ENCODE results near the gene CARMIL3.

Gene CARMIL3

DNA sequence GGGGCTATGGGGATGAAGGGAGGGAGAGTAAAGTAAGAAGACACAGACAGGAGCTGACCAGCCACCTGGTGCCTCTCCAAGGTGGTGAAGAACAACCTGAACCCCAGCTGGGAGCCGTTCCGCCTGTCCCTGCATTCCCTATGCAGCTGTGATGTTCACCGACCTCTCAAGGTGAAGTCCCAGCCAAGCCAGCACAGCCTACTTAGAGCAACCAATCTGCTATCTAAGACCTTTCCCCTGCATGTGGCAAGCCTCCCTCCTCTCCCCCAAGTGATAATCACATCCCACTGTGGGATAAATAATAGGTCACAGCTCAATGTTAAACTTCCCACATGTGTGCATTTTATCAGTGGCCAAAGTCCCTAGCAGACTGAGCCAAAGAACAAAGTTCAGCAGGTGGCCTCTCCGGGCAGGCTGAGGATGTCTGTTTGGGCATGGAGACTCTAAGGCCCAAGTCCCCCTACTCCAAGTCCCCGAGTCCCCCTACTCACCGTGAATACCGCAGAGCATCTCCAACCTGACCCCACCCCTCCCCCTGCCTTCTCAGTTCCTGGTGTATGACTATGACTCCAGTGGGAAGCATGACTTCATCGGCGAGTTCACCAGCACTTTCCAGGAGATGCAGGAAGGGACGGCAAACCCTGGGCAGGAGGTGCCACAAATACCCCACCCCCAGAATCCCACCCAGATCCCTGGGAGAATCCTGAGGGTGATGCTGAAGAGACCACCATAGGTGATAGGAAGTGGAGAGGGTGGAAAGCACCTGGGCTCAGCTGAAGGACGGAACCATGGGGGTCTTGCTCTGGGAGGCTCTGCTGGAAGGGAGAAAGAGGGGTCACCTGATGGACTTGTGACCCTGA lies 23.0 kb downstream of the CARMIL3 start:
- H3K4me3 ChIP-seq (ENCODE audit: low read depth, low read length): no peak overlapping the region

DNA sequence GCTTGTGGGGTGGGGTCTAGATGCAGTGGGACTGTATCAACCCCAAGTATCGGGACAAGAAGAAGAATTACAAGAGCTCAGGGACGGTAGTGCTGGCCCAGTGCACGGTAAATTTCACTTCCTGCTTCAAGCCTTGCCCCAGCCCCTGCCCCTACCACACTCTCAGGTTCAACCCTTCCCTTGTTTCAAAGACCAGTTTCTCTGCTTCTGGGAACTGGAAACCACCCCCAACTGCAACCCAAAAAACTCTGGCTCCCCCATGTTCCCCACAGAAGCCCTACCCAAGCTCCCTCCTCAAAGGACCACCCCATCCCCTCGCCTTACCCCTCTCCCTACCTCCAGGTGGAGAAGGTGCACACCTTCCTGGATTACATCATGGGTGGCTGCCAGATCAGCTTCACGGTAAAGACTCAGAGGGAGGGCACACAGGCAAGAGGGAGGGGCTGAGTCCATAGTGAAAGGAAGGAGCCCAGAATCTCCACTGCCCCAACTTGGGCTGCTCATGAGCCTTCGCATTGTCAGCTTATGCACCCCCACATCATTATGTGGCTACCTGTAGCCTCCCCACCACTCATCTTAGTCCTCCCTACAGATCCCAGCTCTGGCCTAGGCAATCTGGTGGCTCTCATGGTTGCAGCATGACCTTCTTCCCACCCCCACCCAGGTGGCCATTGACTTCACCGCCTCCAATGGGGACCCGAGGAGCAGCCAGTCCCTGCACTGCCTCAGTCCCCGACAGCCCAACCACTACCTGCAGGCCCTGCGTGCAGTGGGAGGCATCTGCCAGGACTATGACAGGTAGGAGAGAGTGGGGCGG lies 23.9 kb downstream of the CARMIL3 start:
- no peak overlapping the region for H3K4me3 ChIP-seq (ENCODE audit: low read depth, low read length)

DNA sequence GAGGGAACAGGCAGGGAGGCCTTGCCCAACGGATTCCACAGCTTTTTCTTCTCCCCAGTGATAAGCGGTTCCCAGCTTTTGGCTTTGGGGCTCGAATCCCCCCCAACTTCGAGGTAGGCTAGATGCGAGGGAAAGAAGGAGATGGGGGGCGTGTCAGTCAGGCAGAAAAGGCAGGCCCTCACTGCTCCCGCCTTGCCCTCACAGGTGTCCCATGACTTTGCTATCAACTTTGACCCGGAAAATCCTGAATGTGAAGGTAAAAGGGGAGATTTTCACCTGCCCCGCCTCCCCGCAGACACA lies 24.4 kb downstream of the CARMIL3 start:
- no peak overlapping the region for H3K4me3 ChIP-seq (ENCODE audit: low read depth, low read length)

DNA sequence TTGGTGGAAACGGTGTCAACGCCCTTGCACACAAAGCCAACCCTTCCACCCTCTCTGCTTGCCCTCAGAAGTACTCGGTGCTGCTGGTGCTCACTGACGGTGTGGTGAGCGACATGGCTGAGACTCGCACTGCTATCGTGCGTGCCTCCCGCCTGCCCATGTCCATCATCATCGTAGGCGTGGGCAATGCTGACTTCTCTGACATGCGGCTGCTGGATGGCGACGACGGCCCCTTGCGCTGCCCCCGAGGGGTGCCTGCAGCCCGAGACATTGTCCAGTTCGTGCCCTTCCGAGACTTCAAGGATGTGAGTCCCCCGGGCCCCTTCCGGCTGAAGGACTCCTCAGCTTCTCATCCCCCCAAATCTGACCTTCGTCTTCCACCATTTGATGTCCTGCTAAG lies 25.3 kb downstream of the CARMIL3 start:
- no peak overlapping the region for H3K4me3 ChIP-seq (ENCODE audit: low read depth, low read length)

DNA sequence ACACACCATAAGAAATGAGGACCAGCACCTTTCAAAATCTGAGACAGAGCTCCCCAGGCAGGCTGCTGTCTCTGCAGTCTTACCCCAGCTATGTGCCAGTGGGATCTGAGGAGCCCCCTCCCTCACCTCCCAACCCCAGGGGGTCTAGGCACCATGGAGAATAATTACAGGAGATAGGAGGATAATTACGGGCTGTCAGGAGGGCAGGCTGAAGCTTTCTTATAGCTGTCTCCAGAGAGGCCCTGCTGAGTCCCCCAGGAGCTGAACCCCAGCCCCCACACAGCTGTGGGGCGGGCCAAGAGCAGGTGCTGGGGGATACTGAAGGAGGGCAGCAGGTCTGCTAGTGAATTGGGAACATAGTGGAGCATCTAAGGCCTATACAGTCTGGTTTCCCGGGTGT lies 26.3 kb downstream of the CARMIL3 start:
- H3K4me3 ChIP-seq (ENCODE audit: low read depth, low read length): no peak overlapping the region

DNA sequence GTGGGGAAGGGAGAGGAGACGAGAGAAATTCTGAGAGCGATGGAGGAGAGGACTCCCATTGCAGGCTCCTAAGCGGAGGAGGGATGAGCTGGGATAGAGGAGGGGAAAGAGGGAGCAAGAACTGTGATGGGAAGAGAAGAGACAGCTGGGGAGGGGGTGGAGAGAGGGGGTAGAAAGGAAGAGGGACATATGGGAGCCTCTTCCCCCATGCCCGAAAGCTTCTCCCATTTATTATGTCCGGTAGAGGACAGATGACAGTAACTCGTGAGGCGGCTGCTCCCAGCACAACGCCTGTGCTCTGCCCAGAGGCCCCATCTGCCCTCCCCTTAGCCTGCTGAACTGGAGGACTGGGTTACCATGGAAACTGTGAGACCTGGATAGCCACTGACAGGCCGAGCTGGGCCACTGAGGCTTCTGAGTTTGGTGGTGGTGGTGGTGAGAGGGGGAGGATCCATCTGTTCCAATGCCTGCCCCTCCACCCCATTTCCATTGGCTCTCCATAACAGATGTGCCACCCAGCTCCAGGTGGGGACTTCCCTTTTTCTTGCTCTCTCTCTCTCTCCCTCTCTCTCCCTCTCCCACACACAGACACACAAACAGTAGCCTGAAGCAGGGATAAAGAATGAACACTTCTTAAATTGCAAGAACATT lies 27.8 kb downstream of the CARMIL3 start:
- no peak overlapping the region for H3K4me3 ChIP-seq (ENCODE audit: low read depth, low read length)

DNA sequence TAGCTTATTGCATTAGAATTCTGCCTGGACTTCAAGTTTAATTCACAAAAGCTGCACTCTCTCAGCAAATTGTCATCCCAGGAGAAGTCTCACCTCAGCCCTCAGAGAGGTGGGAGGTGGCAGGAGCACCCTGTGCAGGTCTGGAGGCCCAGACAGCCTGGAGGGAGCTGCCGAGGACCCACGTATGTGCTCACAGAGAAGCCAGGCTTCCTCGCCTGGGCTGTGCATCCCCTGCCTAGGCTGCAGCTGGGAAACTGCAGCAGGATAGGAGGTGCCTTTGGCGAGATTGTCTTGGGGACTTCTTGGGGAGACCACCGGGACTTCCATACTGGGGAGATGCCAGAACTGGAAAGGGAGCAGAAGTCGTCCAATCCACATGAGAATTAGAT lies 28.3 kb downstream of the CARMIL3 start:
- H3K4me3 ChIP-seq (ENCODE audit: low read depth, low read length): no peak overlapping the region

DNA sequence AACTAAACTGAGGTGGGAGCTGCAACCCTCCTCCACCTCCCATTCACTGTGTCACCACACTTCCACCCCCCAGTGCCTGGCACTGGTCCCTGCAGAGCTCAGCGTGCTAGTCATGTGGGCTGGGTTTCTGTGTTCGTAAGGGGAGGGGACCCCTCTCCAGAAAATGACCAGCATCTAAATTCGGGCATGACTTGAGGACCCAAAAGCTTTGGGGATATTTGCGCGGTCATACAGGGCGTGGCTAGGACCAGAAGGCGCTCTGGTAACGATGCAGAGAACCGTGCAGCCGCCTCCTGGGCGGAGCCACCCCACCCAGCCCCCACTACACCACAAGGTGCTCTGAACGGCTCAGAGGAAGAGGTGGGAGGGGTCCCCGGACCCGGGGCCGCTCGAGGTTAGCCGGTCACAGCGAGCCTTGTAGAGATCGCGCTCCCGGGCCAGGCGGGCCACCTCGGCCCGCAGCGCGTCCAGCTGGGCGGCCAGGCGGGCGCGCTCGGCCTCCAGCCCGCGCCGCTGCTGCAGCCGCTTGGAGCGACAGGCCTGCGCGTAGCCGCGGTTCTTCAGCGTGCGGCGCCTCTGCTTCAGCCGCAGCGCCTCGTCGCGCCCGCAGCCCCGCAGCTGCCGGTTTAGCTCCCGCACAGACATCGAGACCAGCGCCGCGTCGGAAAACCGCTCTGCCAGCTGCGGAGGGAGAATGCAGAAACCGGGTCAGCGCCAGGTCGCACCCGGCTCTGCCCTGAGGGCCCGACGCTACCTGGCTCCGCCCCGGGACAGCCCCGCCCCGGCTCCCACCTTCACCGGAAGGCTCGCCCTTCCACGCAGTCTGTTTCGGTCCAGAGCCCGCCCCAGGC lies 29.3 kb downstream of the CARMIL3 start:
- peak overlapping the region; percentile 60 for H3K4me3 ChIP-seq (ENCODE audit: low read depth, low read length)

DNA sequence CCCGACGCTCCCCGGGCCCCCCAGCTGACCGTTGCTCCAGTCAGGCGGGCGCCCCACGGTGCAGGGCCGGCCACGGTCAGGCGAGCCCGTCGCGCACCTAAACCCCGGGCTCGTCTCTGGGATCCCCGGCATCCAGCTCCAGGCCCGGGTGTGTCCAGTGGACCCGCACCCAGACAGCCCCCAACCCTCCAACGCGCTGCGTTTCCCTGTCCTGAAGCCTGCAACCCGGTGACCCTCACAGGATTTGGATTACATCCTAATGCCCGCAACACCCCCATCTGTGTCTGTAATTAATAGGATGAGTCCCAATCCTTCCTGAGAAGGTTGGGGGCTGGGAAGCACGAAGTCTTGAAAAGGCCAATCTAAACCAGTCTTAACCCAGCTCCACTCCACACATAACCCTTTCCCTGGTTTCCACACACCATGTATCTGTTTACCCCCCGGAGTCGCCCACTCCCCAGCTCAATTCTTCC lies 30.0 kb downstream of the CARMIL3 start:
- H3K4me3 ChIP-seq (ENCODE audit: low read depth, low read length): peak overlapping the region; percentile 60

DNA sequence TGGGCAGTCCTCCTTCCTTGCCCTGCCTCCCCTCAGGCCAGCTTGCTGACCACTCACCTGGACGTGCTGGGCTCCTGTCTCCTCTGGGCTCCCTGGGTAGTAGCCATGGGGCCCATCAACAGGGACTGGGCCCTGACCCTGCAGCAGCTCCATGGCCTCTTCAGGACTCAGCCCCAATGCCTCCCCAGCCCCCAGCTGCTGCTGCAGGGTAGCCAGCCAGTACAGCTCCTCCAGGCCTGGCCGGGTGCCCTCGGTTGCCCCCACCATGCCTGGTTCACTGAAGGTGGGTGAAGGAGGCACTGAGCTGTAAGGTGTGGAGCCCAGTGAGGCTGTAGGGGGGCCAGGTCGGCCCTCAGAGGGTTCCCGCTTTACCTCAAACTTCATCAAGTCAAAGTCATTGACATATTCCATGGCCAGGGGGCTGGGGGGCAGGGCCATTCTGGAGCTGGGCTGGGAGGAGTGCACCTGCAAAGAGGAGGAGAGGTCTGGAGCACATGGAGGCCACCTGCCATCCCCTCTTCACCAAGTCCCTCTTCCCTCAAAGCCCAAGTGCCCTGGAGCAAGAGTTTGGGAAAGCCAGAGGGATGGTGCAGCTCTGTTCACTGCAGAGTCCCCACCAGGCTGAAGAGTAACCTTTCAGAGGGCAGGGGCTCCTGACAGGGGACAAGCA lies 30.7 kb downstream of the CARMIL3 start:
- H3K4me3 ChIP-seq (ENCODE audit: low read depth, low read length): no peak overlapping the region

DNA sequence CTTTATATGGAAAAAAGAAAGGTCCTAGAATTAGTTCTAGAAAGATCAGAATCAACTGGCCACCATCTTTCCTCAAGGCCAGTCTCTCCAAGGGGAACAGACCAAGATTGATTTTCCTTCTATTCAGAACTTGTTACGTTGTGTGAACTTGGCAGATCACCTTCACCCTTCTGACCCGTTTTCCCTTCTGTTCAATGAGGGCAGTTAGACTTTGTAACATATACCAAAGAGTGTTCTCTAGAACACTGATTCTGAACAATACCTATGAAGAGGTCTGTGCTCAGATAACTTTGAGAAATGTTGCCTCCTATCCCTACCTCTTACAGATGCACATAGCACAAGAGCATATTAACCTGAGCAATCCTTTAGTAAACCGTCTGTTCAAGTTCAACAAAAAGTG lies 31.7 kb downstream of the CARMIL3 start:
- H3K4me3 ChIP-seq (ENCODE audit: low read depth, low read length): no peak overlapping the region

DNA sequence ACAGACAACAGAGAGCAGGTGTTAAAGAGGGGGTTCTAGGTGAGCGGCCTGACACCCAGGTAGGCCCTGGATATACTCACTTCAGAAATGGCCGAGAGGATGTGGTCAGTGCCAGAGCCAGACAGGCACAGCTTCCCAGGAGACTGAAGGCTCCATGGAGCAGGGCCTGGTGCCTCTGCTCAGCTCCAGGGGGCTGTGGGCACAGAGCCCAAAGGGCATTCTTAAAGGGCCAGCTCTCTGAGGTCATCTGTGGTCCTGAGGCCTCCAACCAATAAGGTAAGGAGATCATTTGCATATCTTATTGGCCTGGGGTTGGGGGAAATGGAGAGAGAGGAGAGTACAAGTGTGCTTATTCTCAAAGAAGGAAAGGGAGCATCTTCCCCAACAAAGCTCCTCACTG lies 32.6 kb downstream of the CARMIL3 start:
- H3K4me3 ChIP-seq (ENCODE audit: low read depth, low read length): no peak overlapping the region

DNA sequence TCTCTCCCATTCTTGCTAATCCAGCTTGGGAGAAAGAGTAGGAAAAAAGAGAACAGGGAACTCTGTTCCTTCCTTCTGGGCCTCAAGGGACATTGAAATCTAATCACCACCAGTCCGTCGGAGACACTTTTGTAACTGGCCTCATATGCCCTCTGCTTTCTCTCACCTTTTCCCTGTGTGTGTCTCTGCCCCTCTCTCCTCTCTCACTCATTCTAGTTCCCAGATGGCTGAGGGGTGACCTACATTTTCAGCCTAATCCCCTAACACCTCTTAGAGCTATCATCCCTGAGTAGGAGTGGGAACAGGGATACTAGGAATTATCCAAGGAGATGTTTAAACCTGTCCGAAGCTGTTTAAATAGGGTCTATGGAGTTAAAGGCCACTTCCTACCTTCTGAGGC lies 33.4 kb downstream of the CARMIL3 start:
- H3K4me3 ChIP-seq (ENCODE audit: low read depth, low read length): no peak overlapping the region

DNA sequence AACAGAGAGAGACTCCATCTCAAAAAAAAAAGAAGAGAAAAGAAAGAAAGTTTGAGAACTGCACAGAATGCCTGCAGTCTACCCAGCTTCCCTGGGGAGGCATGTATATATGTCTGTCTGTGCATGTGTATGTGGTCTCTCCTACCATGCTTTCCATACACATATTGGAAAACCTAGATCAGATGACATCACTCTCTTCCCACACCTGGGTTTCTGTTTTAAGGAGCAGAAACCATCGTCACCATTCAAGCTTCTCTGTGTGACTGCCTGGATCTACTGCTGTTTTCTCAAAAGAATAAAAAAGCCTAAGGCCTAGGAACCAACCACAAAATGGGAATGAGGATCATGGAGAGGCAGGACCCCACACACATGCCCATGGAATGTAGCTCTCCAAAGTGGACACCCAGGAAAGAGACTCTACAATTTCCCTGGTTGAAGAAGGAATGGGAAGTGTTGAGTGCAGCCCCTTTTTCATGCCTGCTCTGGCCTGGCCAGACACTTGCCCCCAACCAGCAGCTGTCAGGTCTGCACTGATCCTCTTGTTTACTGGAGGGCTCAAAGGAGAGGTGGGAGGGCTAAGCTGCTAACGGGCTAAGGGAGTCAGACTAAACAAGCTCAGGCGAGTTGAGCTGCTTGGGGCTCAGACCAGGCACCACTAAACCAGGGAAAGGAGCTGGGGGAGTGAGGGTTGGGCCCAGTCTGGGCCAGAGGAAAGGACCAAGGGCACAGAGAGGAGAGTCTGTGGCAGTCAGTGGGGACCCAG lies 34.6 kb downstream of the CARMIL3 start:
- no peak overlapping the region for H3K4me3 ChIP-seq (ENCODE audit: low read depth, low read length)

DNA sequence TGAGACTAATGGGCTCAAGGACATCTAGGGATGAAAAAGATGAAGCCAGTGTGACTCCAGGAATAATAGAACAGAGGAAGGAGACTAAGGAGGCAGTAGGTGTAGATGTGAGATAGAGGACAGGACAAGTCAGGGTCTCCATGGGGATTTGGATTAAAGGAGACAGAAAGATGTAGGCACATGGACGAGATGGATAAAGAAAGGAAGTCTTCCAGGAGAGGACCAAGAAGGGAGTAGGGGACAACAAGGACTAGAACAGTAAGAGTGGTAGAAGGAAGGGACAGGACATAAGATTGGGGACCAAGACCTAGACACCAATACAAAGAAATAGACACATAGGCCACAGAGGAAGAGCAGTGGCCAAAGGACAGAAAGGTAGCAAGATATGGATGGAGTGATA lies 35.2 kb downstream of the CARMIL3 start:
- no peak overlapping the region for H3K4me3 ChIP-seq (ENCODE audit: low read depth, low read length)

DNA sequence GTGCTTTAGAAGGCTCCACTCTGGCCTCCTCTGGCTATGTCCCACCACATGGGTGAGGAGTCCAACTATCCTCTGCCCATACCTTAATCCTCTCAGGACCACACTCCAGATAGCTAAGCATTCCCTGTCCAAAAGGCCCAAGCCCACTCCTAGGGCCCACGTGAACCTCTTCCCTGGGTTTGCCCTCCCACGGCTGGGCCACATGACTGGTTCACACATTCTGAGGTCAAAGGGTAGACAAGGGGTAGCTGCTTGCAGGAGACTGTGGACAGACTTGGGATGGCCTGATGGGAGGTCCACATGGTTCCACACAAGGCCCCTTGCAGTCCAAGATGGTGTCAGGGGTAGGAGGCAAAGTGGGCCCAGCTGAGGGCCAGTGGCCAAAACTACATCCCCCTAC lies 36.3 kb downstream of the CARMIL3 start:
- H3K4me3 ChIP-seq (ENCODE audit: low read depth, low read length): no peak overlapping the region

DNA sequence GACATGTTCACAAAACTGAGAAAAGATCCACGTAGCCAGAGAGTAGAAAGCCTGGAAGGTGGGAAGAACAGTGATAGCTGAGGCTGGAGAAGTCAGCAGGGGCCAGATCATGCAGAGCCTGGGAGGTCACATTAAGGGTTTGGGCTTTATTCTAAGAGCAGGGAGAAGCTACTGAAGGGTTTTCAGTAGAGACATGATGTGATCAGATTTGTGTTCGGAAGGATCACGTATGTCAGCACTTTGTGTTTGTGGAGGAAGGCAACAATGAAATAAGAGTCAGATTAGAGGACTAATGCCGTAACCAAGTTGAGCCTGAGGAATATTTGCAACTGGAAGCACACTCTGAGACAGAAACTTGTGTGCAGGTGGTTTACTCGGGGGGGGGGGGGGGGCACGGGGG lies 38.1 kb downstream of the CARMIL3 start:
- no peak overlapping the region for H3K4me3 ChIP-seq (ENCODE audit: low read depth, low read length)

DNA sequence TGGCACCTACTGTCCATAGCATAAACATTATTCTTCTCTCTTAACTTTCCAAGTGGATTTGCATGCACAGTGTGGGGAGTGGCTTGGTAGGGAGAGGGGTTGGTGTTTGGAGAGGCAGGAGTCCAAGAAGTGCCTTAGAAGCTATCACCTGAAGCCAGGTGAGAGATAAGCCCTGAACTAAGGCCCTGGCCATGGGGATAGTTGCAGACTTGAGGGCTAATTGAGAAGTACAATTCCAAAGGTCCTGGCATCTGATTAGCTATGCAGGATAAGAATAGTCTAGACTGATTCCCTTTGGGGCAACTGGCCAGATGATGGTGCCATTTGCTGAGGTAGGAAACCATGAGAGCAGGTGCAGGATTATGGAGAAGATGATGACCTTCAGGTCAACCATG lies 40.3 kb downstream of the CARMIL3 start:
- H3K4me3 ChIP-seq (ENCODE audit: low read depth, low read length): no peak overlapping the region

DNA sequence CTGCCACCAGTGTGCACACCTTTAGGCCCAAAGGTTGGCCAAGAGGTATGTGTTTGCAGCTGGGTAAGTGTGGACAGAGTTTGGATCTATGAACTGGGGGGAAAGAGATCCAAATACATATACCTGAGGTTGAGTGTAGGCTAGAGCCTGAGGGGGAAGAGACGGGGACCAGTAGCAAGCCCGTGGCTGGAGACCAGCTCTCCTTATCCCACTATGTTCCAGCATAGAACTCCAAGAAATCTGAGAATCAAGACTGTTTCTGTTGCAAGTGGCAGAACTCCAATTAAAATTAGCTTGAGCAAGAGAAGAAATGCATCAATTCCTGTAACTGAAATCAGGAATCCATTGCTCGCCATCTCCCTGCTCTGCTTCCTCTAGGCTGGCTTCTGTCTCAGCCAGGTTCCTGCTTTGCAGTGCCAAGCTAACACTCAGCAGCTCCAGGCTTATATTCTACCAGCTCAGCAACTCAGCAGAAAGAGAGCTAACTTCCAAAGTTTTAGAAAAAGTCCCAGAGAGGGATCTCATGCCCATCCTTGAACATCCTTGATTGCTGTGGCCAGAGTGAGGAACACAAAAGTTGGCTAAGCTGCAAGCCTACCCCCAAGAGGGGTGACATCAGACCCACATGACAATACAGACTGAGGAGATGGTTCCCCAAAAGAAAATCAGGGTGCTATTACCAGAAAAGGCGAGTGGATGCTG lies 40.8 kb downstream of the CARMIL3 start:
- H3K4me3 ChIP-seq (ENCODE audit: low read depth, low read length): no peak overlapping the region

Measured in iPS-11a (cell line).